Mammary epithelial cell (primary cell): ENCODE measurements around the gene TMPRSS13.

ENCODE experiments used
- CTCF ChIP-seq, 2 donors: IDR thresholded peaks in 1 of 2; conservative IDR thresholded peaks in 1 of 2; 2 replicates each; pipeline ENCODE4 v1.5.1; 2011 to 2012; ENCODE audit warnings: inconsistent platforms in 2 of 2, low read length in 2 of 2, mild to moderate bottlenecking in 2 of 2, control low read depth in 1 of 2, low read depth in 1 of 2; ENCODE audit not compliant: insufficient read depth in 1 of 2; ENCODE audit errors: extremely low read depth in 1 of 2
- EZH2 ChIP-seq: IDR thresholded peaks from 2 replicates; pipeline ENCODE4 v1.6.1; 2012; ENCODE audit warnings: low read length, inconsistent platforms, borderline replicate concordance

- TF ChIP-seq CTCF (conservative IDR thresholded peaks at IDR 0.05 in 1 of 2, IDR thresholded peaks at IDR 0.05 in 1 of 2; ENCODE audit: extremely low read depth in 1 of 2, insufficient read depth in 1 of 2, low read depth in 1 of 2, low read length in 2 of 2) (no peak), EZH2 (no peak)
Observed at GRCh38 chr11:117927926-117928325, 1.3 kb downstream of the TMPRSS13 start.
